Dedifferentiated amniotic fluid mesenchymal stem cell (primary cell): ENCODE data around the gene ANKRD13B.
A peak's percentile ranks its signal among the peaks of the same experiment; 100 is the strongest.
"Not testable (repeated sequence)": the region's sequence is repeated elsewhere in the genome, so short reads cannot be mapped to it uniquely, and the experiment has no call there.

Experiments
- DNase-seq: peaks from one replicate; pipeline ENCODE4 v3.0.0-alpha.2; 2016; ENCODE audit errors: extremely low spot score

The ANKRD13B gene

GRCh38 chr17:29592850-29593551, at the start of gene ANKRD13B:
TSS of gene ANKRD13B (plus strand) at chr17:29593132. CDS start at chr17:29593622, 490 bp downstream.
- no peak for DNase-seq

- no peak for DNase-seq
These were observed 48.9 kb upstream of the ANKRD13B start for GRCh38 chr17:29544066-29544465.

- DNase-seq: no peak
These were observed 46.8 kb upstream of the ANKRD13B start for GRCh38 chr17:29546085-29546484.

- no peak for DNase-seq
These were observed 46.1 kb upstream of the ANKRD13B start for GRCh38 chr17:29546830-29547229.

- DNase-seq: no peak
These were observed 43.6 kb upstream of the ANKRD13B start for GRCh38 chr17:29549177-29549923.

GRCh38 chr17:29555840-29556239, 37.1 kb upstream of the ANKRD13B start:
- DNase-seq: no peak

- no peak for DNase-seq
These were observed 35.7 kb upstream of the ANKRD13B start for GRCh38 chr17:29557085-29557738.

- no peak for DNase-seq
These were observed 35.2 kb upstream of the ANKRD13B start for GRCh38 chr17:29557739-29558116.

GRCh38 chr17:29558139-29558538, 34.8 kb upstream of the ANKRD13B start:
- not testable (repeated sequence) for DNase-seq

- no peak for DNase-seq
These were observed 33.3 kb upstream of the ANKRD13B start for GRCh38 chr17:29559640-29560039.

- DNase-seq: no peak
These were observed 32.6 kb upstream of the ANKRD13B start for GRCh38 chr17:29560316-29560715.

GRCh38 chr17:29561554-29562517, 31.1 kb upstream of the ANKRD13B start:
- no peak for DNase-seq

- no peak for DNase-seq
These were observed 30.3 kb upstream of the ANKRD13B start for GRCh38 chr17:29562615-29563014.

GRCh38 chr17:29563816-29564215, 29.1 kb upstream of the ANKRD13B start:
- DNase-seq: no peak

GRCh38 chr17:29565643-29566472, 27.1 kb upstream of the ANKRD13B start:
- DNase-seq: no peak

- peak; percentile 57 for DNase-seq
These were observed 26.2 kb upstream of the ANKRD13B start, which contains the start of gene ABHD15 for GRCh38 chr17:29566473-29567303. TSS of gene ABHD15 (minus strand) at chr17:29567037. CDS start at chr17:29566966, 71 bp downstream.

- DNase-seq: no peak
These were observed 25.7 kb upstream of the ANKRD13B start for GRCh38 chr17:29567304-29567553.

- DNase-seq: no peak
These were observed 25.2 kb upstream of the ANKRD13B start for GRCh38 chr17:29567554-29568330.
